ENCODE data around the gene PRF1.

The PRF1 gene

DNA sequence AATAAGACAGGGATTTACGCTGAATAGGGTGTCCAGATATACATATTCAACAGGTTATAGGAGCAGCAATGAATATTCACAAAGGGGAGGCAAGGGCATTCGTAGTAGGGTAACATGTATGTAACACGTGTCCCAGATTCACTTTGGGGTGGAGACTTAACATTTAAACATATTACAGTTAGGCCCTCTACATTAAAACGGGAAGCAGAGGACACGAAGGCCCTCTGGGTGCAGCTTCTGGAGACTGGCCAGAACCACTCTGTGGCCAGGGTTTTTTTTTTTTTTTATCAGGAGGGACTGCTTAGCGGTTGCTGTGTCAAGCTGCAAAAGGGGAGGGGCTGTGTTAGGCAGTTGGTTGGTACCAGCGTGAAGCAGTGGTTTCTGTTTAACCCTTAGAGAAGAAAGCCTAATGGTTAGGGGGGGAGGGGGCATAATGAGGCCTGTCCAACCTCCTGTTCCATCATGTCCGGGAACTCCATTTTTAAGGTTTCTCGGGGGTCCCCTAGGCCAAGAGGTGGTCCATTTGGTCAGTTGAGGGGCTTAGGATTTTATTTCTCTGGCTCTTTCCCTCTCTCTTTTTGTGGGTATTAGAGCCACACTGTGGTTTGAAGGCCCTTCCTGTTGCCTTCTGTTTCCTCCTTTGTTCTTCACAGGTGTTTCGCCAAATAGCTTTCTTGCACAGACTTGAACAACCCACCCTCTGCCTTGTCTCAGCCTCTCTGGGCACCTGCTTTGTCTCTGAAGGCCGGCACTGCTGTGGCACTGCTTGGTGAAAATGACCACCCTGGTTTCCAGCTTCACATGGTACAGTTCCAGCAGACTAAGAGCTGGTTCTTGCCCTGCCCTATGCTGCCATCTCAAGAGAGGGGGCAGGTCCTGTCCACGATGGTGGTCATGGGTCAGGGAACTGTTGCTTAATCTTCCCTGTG, 26.4 kb downstream of the PRF1 start:
- no peak overlapping the region for H2AFZ ChIP-seq (ENCODE audit: low read depth, low read length)
- H3K9me3 ChIP-seq (ENCODE audit: low read length) = no peaks in the 10 kb centered on the region
- no peaks in the 10 kb centered on the region for H3K4me1 ChIP-seq (ENCODE audit: insufficient read depth, low read length)
- H3K4me3 ChIP-seq (ENCODE audit: low read length) = no peak overlapping the region
- no peaks in the 10 kb centered on the region for H3K27me3 ChIP-seq (ENCODE audit: insufficient read depth, low read length)
- H3K36me3 ChIP-seq (ENCODE audit: insufficient read depth, low read length) = no peaks in the 10 kb centered on the region

DNA sequence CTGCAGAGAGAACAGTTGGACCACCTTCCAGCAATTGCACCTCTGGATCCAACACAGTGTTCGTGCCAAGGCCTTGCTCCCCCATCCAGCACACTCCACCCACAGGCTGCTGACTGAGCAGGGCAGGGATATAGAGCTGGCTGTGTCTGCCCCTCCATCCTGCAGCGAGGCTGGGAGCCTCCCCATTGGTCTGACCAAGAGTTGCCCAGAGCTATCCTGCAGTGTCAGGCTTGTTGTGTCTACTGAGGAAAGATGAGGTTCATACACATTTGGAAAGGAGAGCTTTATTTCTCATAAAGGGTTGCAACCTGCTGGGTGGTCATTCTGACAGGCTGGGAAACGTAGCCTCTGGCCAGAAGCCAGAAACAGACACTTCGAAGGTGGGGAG, 27.1 kb downstream of the PRF1 start:
- no peaks in the 10 kb centered on the region for H3K36me3 ChIP-seq (ENCODE audit: insufficient read depth, low read length)
- no peak overlapping the region for H2AFZ ChIP-seq (ENCODE audit: low read depth, low read length)
- no peaks in the 10 kb centered on the region for H3K4me1 ChIP-seq (ENCODE audit: insufficient read depth, low read length)
- no peak overlapping the region for H3K4me3 ChIP-seq (ENCODE audit: low read length)
- no peaks in the 10 kb centered on the region for H3K27me3 ChIP-seq (ENCODE audit: insufficient read depth, low read length)
- H3K9me3 ChIP-seq (ENCODE audit: low read length) = no peaks in the 10 kb centered on the region

GRCh38 chr10:70573599-70574506, 28.7 kb downstream of the PRF1 start:
- Histone ChIP-seq H2AFZ (ENCODE audit: low read depth, low read length) (no peak overlapping the region), H3K36me3 (ENCODE audit: insufficient read depth, low read length) (no peaks in the 10 kb centered on the region), H3K4me3 (ENCODE audit: low read length) (no peak overlapping the region), H3K9me3 (ENCODE audit: low read length) (no peaks in the 10 kb centered on the region), H3K4me1 (ENCODE audit: insufficient read depth, low read length) (no peaks in the 10 kb centered on the region), H3K27me3 (ENCODE audit: insufficient read depth, low read length) (no peaks in the 10 kb centered on the region)

GRCh38 chr10:70571636-70572439, 30.7 kb downstream of the PRF1 start:
- Histone ChIP-seq H3K36me3 (ENCODE audit: insufficient read depth, low read length) (no peaks in the 10 kb centered on the region), H2AFZ (ENCODE audit: low read depth, low read length) (no peak overlapping the region), H3K4me3 (ENCODE audit: low read length) (no peak overlapping the region), H3K4me1 (ENCODE audit: insufficient read depth, low read length) (no peaks in the 10 kb centered on the region), H3K27me3 (ENCODE audit: insufficient read depth, low read length) (no peaks in the 10 kb centered on the region), H3K9me3 (ENCODE audit: low read length) (no peaks in the 10 kb centered on the region)

- Histone ChIP-seq H2AFZ (ENCODE audit: low read depth, low read length) (no peak overlapping the region), H3K27me3 (ENCODE audit: insufficient read depth, low read length) (no peaks in the 10 kb centered on the region), H3K36me3 (ENCODE audit: insufficient read depth, low read length) (no peaks in the 10 kb centered on the region), H3K4me1 (ENCODE audit: insufficient read depth, low read length) (no peaks in the 10 kb centered on the region), H3K4me3 (ENCODE audit: low read length) (no peak overlapping the region), H3K9me3 (ENCODE audit: low read length) (no peaks in the 10 kb centered on the region)
Observed at GRCh38 chr10:70571236-70571635, 31.3 kb downstream of the PRF1 start.

GRCh38 chr10:70568781-70569495, 33.6 kb downstream of the PRF1 start:
- no peaks in the 10 kb centered on the region for H3K36me3 ChIP-seq (ENCODE audit: insufficient read depth, low read length)
- H3K4me1 ChIP-seq (ENCODE audit: insufficient read depth, low read length) = no peaks in the 10 kb centered on the region
- no peaks in the 10 kb centered on the region for H3K27me3 ChIP-seq (ENCODE audit: insufficient read depth, low read length)
- no peak overlapping the region for H3K4me3 ChIP-seq (ENCODE audit: low read length)
- no peak overlapping the region for H2AFZ ChIP-seq (ENCODE audit: low read depth, low read length)
- no peaks in the 10 kb centered on the region for H3K9me3 ChIP-seq (ENCODE audit: low read length)

GRCh38 chr10:70568113-70568512, 34.4 kb downstream of the PRF1 start:
- H3K4me3 ChIP-seq (ENCODE audit: low read length) = no peak overlapping the region
- no peaks in the 10 kb centered on the region for H3K4me1 ChIP-seq (ENCODE audit: insufficient read depth, low read length)
- H3K36me3 ChIP-seq (ENCODE audit: insufficient read depth, low read length) = no peaks in the 10 kb centered on the region
- H2AFZ ChIP-seq (ENCODE audit: low read depth, low read length) = no peak overlapping the region
- H3K27me3 ChIP-seq (ENCODE audit: insufficient read depth, low read length) = no peaks in the 10 kb centered on the region
- H3K9me3 ChIP-seq (ENCODE audit: low read length) = no peaks in the 10 kb centered on the region

GRCh38 chr10:70567603-70568002, 34.9 kb downstream of the PRF1 start:
- H3K36me3 ChIP-seq (ENCODE audit: insufficient read depth, low read length) = no peaks in the 10 kb centered on the region
- no peaks in the 10 kb centered on the region for H3K9me3 ChIP-seq (ENCODE audit: low read length)
- no peaks in the 10 kb centered on the region for H3K4me1 ChIP-seq (ENCODE audit: insufficient read depth, low read length)
- no peak overlapping the region for H2AFZ ChIP-seq (ENCODE audit: low read depth, low read length)
- no peaks in the 10 kb centered on the region for H3K27me3 ChIP-seq (ENCODE audit: insufficient read depth, low read length)
- no peak overlapping the region for H3K4me3 ChIP-seq (ENCODE audit: low read length)

GRCh38 chr10:70566515-70567290, 35.8 kb downstream of the PRF1 start:
- H3K4me3 ChIP-seq (ENCODE audit: low read length) = no peak overlapping the region
- H3K36me3 ChIP-seq (ENCODE audit: insufficient read depth, low read length) = no peaks in the 10 kb centered on the region
- H3K4me1 ChIP-seq (ENCODE audit: insufficient read depth, low read length) = no peaks in the 10 kb centered on the region
- H3K27me3 ChIP-seq (ENCODE audit: insufficient read depth, low read length) = no peaks in the 10 kb centered on the region
- no peaks in the 10 kb centered on the region for H3K9me3 ChIP-seq (ENCODE audit: low read length)
- no peak overlapping the region for H2AFZ ChIP-seq (ENCODE audit: low read depth, low read length)

DNA sequence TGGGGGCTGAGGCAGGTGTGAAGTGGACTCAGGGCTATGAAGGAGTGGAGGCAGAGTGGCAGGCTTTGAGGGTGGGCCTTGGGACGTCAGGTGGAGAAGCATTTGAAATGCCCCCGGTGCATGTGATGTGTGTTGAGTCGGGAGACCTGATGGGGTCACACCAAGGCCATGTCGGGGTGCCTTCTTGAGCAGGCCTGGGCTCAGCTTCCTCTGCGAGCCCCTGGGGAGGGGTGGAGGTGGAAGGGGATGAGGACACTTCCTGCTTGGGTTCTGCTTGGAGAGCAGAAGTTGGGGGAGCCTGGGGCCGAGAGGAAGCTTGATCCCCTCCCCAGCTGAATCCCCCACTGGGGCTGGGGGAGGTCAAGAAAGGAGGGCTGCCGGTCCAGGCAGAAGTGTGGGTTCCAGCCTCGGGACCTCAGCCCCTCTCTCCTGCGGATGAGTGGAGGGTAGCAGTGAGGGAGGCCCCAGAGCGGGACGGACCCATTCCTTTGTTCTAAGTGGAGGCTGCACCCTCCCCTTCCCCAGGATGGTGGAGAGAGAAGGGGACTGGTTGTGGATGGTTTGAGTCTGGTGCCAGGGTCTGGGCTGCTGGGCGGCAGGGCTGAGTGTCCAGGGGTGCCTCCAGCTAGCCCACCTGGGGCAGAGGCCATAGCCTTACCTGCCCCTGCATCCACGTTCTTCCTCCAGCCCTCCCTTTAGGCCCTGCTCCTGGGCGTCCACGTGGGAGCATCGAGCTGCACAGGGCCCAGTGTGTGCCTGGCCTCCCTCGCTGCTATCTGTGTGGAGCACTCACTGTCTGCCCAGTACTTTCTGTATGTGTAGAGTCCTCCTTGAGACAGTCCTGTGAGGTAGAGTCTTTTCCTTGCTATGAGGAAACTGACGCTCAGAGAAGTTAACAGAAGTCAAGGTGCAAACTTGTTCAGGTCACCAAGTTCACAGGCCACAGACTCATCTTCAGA, 36.7 kb downstream of the PRF1 start:
- H2AFZ ChIP-seq (ENCODE audit: low read depth, low read length) = no peak overlapping the region
- H3K4me1 ChIP-seq (ENCODE audit: insufficient read depth, low read length) = no peaks in the 10 kb centered on the region
- H3K9me3 ChIP-seq (ENCODE audit: low read length) = no peaks in the 10 kb centered on the region
- H3K36me3 ChIP-seq (ENCODE audit: insufficient read depth, low read length) = no peaks in the 10 kb centered on the region
- no peak overlapping the region for H3K4me3 ChIP-seq (ENCODE audit: low read length)
- no peaks in the 10 kb centered on the region for H3K27me3 ChIP-seq (ENCODE audit: insufficient read depth, low read length)

- H3K27me3 ChIP-seq (ENCODE audit: insufficient read depth, low read length) = no peaks in the 10 kb centered on the region
- H2AFZ ChIP-seq (ENCODE audit: low read depth, low read length) = no peak overlapping the region
- no peaks in the 10 kb centered on the region for H3K9me3 ChIP-seq (ENCODE audit: low read length)
- H3K4me3 ChIP-seq (ENCODE audit: low read length) = no peak overlapping the region
- H3K36me3 ChIP-seq (ENCODE audit: insufficient read depth, low read length) = no peaks in the 10 kb centered on the region
- H3K4me1 ChIP-seq (ENCODE audit: insufficient read depth, low read length) = no peaks in the 10 kb centered on the region
Observed at GRCh38 chr10:70564901-70565351, 37.6 kb downstream of the PRF1 start.

Measured in neuron (in vitro differentiated cells).